ENCODE data around the gene PATE3. TPM values are rescaled to one million over a fixed set of nuclear protein-coding genes. Genes with fewer than 3 reads are reported as not detected.

Gene PATE3
- total and polyA plus RNA-seq, 2 of the 13 experiments (the other 11 are each of a cell fraction or from before 2014, with no cell fraction given), result not detected

DNA sequence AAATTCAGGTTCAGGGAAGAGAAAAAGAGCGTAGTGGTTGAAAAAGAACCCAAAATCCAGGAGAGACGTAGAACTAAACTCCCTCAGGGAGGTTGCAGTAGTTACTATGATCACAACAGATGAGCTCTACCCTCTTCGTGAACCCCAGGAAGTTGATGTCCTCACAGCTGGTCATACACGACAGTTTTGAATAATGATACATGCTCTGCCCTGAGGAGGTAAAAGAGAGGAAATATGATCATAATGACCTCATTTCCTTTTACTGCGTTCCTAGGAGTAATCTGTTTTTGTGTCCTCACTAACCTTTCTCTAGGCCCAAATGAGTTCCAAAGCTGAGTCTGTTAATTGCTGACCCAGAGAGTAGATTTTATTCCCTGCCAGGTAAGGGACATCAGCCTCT is 10.6 kb upstream of the PATE3 start:
- Histone ChIP-seq H3K4me1 (ENCODE audit: insufficient read depth, low read length) (no peaks in the 10 kb centered on the region), H4K20me1 (ENCODE audit: insufficient read depth, low read length) (no peaks in the 10 kb centered on the region), H3K27ac (ENCODE audit: extremely low read length, insufficient read depth, low read length) (no peak overlapping the region), H3K9me3 (ENCODE audit: low read length) (no peaks in the 10 kb centered on the region), H2AFZ (ENCODE audit: low read length) (no peak overlapping the region), H3K36me3 (replicated peaks in 1 of 2; ENCODE audit: control insufficient read depth in 1 of 2, insufficient read depth in 2 of 2, low read length in 2 of 2) (no peaks in the 10 kb centered on the region), H3K79me2 (ENCODE audit: insufficient read depth, low read length) (no peaks in the 10 kb centered on the region), H3K4me3 (replicated peaks in 1 of 3; ENCODE audit: insufficient read depth in 1 of 3, low read depth in 2 of 3, low read length in 3 of 3) (no peak overlapping the region), H3K27me3 (ENCODE audit: control insufficient read depth in 1 of 2, insufficient read depth in 2 of 2, low read length in 2 of 2) (peaks cover 1 to 2% of the 10 kb centered on the region in 2 experiments; a peak in 1 of 5 replicates), H3K4me2 (ENCODE audit: low read depth, low read length) (no peak overlapping the region), H3K9ac (ENCODE audit: insufficient read depth, low read depth, low read length) (no peak overlapping the region)
- no TSS peak for BruUV-seq (replicated peaks)
- in situ Hi-C loops (cut with HindIII; ENCODE audit: extremely low pct_ligation_motif_present, low pct_unique_long_range_greater_than_20kb) (no loop called here), intact Hi-C loops (cut with micrococcal nuclease; ENCODE audit: unreplicated experiment) (no loop called here)
- CTCF ChIA-PET (ENCODE audit: low intra/inter-chr PET ratio, low total read pairs), result no interaction called here
- POLR2A ChIA-PET, result no interaction called here
- no peak for ATAC-seq
- WGBS (ENCODE audit: low lambda C conversion rate), result 6% methylated on average over 5 of the region's 5 CpGs
- DNase-seq (ENCODE audit: low spot score), result no peak
- FAIRE-seq, result no peak
- TF ChIP-seq NFE2L1 (CRISPR knock-in tag; IDR thresholded peaks at IDR 0.05; ENCODE audit: borderline replicate concordance) (no peak), ATF7 (IDR thresholded peaks at IDR 0.05) (peak; percentile 26; the same call in 1 of the 2 replicates), ATF7 (CRISPR knock-in tag; IDR thresholded peaks at IDR 0.05) (no peak)

DNA sequence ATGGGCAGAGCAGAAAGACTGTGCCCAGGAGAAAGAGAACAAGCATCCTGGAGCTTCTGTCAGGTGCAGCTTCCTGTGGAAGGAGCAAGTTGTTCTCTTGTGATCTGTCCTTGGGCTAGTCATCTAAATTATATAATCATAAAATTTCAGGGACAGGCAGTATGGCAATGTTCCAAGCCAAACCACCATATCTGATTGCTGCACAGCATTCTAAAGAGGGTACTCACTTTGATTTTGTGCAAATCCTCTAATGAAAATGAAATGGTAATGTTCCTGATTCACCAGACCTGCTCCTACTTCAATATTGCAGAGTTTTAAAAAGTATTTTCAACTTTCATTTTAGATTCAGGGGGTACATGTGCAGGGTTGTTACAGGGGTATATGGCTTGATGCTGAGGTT is 9.2 kb upstream of the PATE3 start, which contains the start of gene PATE2:
PATE2 (minus strand) TSS at position 101 of the 400 bp plus-strand sequence; CDS start at position 46, 55 bp downstream.
- POLR2A ChIA-PET, result no interaction called here
- H3K9ac ChIP-seq (ENCODE audit: insufficient read depth, low read depth, low read length), result no peak within 1 kb of the TSS
- FAIRE-seq, result no peak
- no peak within 1 kb of the TSS for H3K27ac ChIP-seq (ENCODE audit: extremely low read length, insufficient read depth, low read length)
- TF ChIP-seq, protein P1, sequence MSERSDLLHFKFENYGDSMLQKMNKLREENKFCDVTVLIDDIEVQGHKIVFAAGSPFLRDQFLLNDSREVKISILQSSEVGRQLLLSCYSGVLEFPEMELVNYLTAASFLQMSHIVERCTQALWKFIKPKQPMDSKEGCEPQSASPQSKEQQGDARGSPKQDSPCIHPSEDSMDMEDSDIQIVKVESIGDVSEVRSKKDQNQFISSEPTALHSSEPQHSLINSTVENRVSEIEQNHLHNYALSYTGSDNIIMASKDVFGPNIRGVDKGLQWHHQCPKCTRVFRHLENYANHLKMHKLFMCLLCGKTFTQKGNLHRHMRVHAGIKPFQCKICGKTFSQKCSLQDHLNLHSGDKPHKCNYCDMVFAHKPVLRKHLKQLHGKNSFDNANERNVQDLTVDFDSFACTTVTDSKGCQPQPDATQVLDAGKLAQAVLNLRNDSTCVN (CRISPR knock-in tag; IDR thresholded peaks at IDR 0.05; ENCODE audit: borderline replicate concordance), result no peak
- TF ChIP-seq, protein P2, sequence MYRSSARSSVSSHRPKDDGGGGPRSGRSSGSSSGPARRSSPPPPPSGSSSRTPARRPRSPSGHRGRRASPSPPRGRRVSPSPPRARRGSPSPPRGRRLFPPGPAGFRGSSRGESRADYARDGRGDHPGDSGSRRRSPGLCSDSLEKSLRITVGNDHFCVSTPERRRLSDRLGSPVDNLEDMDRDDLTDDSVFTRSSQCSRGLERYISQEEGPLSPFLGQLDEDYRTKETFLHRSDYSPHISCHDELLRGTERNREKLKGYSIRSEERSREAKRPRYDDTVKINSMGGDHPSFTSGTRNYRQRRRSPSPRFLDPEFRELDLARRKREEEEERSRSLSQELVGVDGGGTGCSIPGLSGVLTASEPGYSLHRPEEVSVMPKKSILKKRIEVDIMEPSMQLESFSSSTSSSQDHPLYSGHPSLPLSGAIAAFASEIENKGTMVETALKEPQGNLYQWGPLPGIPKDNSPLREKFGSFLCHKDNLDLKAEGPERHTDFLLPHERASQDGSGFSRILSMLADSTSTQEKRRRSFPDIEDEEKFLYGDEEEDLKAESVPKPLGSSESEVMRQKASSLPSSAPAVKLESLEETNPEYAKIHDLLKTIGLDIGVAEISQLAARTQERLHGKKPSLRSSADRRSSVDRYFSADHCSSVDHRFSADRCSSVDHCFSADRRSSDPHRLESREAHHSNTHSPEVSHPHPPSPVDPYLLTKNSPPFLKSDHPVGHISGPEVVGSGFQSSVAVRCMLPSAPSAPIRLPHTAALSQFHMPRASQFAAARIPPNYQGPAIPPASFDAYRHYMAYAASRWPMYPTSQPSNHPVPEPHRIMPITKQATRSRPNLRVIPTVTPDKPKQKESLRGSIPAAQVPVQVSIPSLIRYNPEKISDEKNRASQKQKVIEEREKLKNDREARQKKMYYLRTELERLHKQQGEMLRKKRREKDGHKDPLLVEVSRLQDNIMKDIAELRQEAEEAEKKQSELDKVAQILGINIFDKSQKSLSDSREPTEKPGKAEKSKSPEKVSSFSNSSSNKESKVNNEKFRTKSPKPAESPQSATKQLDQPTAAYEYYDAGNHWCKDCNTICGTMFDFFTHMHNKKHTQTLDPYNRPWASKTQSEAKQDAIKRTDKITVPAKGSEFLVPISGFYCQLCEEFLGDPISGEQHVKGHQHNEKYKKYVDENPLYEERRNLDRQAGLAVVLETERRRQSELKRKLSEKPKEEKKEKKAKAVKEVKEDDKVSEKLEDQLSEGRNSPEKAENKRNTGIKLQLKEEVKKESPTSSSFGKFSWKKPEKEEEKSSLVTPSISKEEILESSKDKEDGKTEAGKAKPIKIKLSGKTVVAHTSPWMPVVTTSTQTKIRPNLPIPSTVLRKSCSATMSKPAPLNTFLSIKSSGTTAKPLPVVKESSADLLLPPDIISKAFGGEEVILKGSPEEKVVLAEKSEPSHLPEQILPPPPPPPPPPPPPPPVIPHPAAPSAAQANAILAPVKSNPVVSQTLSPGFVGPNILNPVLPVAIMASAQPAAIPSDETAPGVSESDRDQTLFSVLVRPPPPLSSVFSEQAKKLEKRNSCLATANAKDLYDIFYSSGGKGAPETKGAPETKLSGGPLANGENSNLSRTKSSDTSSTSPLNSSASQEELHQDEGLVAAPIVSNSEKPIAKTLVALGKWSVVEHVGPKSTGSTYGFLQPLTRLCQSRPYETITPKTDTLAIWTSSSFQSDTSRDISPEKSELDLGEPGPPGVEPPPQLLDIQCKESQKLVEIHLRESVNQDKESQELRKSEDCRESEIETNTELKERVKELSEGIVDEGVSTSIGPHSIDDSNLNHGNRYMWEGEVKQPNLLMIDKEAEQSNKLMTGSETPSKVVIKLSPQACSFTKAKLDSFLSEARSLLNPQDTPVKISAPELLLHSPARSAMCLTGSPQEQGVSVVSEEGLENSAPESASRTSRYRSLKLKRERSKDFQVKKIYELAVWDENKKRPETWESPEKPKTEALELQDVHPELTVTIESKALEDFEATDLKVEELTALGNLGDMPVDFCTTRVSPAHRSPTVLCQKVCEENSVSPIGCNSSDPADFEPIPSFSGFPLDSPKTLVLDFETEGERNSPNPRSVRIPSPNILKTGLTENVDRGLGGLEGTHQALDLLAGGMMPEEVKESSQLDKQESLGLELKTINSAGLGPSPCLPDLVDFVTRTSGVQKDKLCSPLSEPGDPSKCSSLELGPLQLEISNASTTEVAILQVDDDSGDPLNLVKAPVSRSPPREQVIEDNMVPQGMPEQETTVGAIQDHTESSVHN (CRISPR knock-in tag; IDR thresholded peaks at IDR 0.05), result no peak
- TF ChIP-seq ZNF234 (CRISPR knock-in tag; conservative IDR thresholded peaks at IDR 0.05) (no peak), NONO (IDR thresholded peaks at IDR 0.05) (no peak), NONO (CRISPR knock-in tag; conservative IDR thresholded peaks at IDR 0.05) (no peak), KDM3A (CRISPR knock-in tag; IDR thresholded peaks at IDR 0.05; ENCODE audit: low read depth) (no peak)
- H3K27me3 ChIP-seq (ENCODE audit: control insufficient read depth in 1 of 2, insufficient read depth in 2 of 2, low read length in 2 of 2), result no peaks in the 10 kb centered on the region
- no peaks in the 10 kb centered on the region for H3K36me3 ChIP-seq (replicated peaks in 1 of 2; ENCODE audit: control insufficient read depth in 1 of 2, insufficient read depth in 2 of 2, low read length in 2 of 2)
- H4K20me1 ChIP-seq (ENCODE audit: insufficient read depth, low read length), result no peaks in the 10 kb centered on the region
- no peak for ATAC-seq
- no peak within 1 kb of the TSS for H2AFZ ChIP-seq (ENCODE audit: low read length)
- no peak within 1 kb of the TSS for H3K4me3 ChIP-seq (replicated peaks in 1 of 3; ENCODE audit: insufficient read depth in 1 of 3, low read depth in 2 of 3, low read length in 3 of 3)
- BruUV-seq (replicated peaks), result no TSS peak
- no peak within 1 kb of the TSS for H3K4me2 ChIP-seq (ENCODE audit: low read depth, low read length)
- in situ Hi-C loops (cut with HindIII; ENCODE audit: extremely low pct_ligation_motif_present, low pct_unique_long_range_greater_than_20kb) (no loop called here), intact Hi-C loops (cut with micrococcal nuclease; ENCODE audit: unreplicated experiment) (no loop called here)
- no peaks in the 10 kb centered on the region for H3K9me3 ChIP-seq (ENCODE audit: low read length)
- H3K79me2 ChIP-seq (ENCODE audit: insufficient read depth, low read length), result no peaks in the 10 kb centered on the region
- CTCF ChIA-PET (ENCODE audit: low intra/inter-chr PET ratio, low total read pairs), result no interaction called here
- no peak for DNase-seq (ENCODE audit: low spot score)
- no peaks in the 10 kb centered on the region for H3K4me1 ChIP-seq (ENCODE audit: insufficient read depth, low read length)
